ENCODE results near the gene ANKRD62. TPM values are rescaled to one million over a fixed set of nuclear protein-coding genes. Genes with fewer than 3 reads are reported as not detected.

Gene ANKRD62
- total and polyA plus RNA-seq, 3 experiments from 2014 or later: not detected

DNA sequence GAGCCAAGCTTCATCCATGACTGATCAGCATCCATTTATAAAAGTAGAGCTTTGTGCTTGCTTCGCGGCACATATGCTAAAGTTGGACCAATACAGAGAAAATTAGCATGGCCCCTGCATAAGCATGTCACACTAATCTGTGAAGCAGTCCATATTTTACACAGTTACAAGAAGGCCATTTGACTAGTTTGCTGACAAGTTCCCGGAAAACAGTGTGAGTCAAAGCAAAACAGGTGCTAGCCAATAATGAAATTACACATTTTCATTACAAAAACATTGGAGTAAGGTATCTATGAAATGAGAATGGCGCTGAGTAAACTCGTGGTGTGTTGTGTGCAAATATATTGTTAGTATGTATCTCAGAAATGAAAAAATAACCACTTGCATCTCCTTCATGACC lies 4.7 kb downstream of the ANKRD62 start:
- no peaks in the 10 kb centered on the region for H3K4me1 Mint-ChIP-seq

DNA sequence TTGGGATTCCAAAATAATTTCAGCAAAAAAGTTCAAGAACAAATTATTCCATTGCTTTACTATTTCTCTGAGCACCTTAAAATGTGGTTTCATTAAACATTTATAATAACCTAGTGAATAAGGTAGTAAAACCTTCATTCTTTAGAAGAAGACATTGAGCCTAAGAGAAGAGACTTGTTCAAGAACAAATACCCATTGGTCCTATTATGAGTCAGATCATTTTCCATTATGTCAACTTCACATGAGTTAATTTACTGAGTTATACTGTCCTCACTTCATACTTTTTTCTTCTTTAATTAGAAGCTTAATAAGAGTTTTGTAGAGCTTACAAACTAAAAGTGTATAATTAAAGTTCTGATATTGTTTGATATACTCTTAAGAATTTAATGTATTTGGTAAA lies 5.5 kb downstream of the ANKRD62 start:
- Mint-ChIP-seq H3K27me3 (peaks cover 0 to 12% of the 10 kb centered on the region in 2 donors), H3K4me3 (no peak overlapping the region), H3K4me1 (no peaks in the 10 kb centered on the region), H3K9me3 (no peaks in the 10 kb centered on the region), H3K27ac (no peak overlapping the region), H3K36me3 (no peaks in the 10 kb centered on the region)
- H3K4me3 ChIP-seq (ENCODE audit: low read length): no peak overlapping the region
- CTCF ChIA-PET: no interaction called here
- H3K27ac ChIP-seq (ENCODE audit: low read depth, low read length): no peak overlapping the region
- no peaks in the 10 kb centered on the region for H3K4me1 ChIP-seq (ENCODE audit: insufficient read depth, low read length)
- POLR2A ChIA-PET: no interaction called here
- H3K27me3 ChIP-seq (ENCODE audit: insufficient read depth, low read length, poor library complexity, severe bottlenecking): no peaks in the 10 kb centered on the region
- DNase-seq: no peak
- H3K9me3 ChIP-seq (ENCODE audit: low read length): no peaks in the 10 kb centered on the region
- no peaks in the 10 kb centered on the region for H3K36me3 ChIP-seq (ENCODE audit: insufficient read depth, low read length)

More for the DNA sequence above, 4.7 kb downstream of the ANKRD62 start:
- ChIA-PET CTCF (no interaction called here), POLR2A (no interaction called here)
- Histone ChIP-seq H3K9me3 (ENCODE audit: low read length) (no peaks in the 10 kb centered on the region), H3K27ac (ENCODE audit: low read depth, low read length) (no peak overlapping the region), H3K27me3 (ENCODE audit: insufficient read depth, low read length, poor library complexity, severe bottlenecking) (no peaks in the 10 kb centered on the region), H3K4me1 (ENCODE audit: insufficient read depth, low read length) (no peaks in the 10 kb centered on the region), H3K4me3 (ENCODE audit: low read length) (no peak overlapping the region), H3K36me3 (ENCODE audit: insufficient read depth, low read length) (no peaks in the 10 kb centered on the region)
- peaks cover 0 to 3% (median 0%) of the 10 kb centered on the region in 5 donors for H3K9me3 Mint-ChIP-seq
- no peak overlapping the region for H3K27ac Mint-ChIP-seq
- no peaks in the 10 kb centered on the region for H3K36me3 Mint-ChIP-seq
- H3K4me3 Mint-ChIP-seq: no peak overlapping the region
- peaks cover 0 to 12% of the 10 kb centered on the region in 2 donors for H3K27me3 Mint-ChIP-seq
- DNase-seq: no peak

DNA sequence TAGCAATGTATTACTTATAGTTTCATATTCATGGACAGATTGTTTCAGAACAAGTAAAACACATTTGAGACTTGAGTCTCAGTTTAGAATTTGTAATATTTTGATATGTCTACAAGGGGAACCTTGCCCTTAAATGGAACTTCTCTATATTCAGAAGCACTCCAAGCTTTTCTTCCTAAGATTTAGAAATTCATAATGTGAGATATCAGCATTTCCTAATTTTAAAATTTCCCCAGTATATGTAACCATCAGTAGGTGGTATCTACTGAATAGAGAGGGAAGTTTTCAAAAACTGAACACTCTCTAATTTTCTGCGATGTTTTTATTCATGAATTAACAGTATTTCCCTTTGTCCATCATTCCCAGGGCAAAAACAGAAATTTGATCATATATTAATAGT lies 7.6 kb downstream of the ANKRD62 start:
- Mint-ChIP-seq H3K27me3 (peaks cover 0 to 22% of the 10 kb centered on the region in 2 donors), H3K27ac (no peak overlapping the region), H3K9me3 (no peaks in the 10 kb centered on the region), H3K36me3 (no peaks in the 10 kb centered on the region), H3K4me3 (no peak overlapping the region), H3K4me1 (no peaks in the 10 kb centered on the region)
- POLR2A ChIA-PET: no interaction called here
- no peak overlapping the region for H3K4me3 ChIP-seq (ENCODE audit: low read length)
- H3K27ac ChIP-seq (ENCODE audit: low read depth, low read length): no peak overlapping the region
- no peaks in the 10 kb centered on the region for H3K4me1 ChIP-seq (ENCODE audit: insufficient read depth, low read length)
- peaks cover 4% of the 10 kb centered on the region for H3K27me3 ChIP-seq (ENCODE audit: insufficient read depth, low read length, poor library complexity, severe bottlenecking)
- H3K9me3 ChIP-seq (ENCODE audit: low read length): no peaks in the 10 kb centered on the region
- DNase-seq: no peak
- CTCF ChIA-PET: no interaction called here
- H3K36me3 ChIP-seq (ENCODE audit: insufficient read depth, low read length): no peaks in the 10 kb centered on the region

DNA sequence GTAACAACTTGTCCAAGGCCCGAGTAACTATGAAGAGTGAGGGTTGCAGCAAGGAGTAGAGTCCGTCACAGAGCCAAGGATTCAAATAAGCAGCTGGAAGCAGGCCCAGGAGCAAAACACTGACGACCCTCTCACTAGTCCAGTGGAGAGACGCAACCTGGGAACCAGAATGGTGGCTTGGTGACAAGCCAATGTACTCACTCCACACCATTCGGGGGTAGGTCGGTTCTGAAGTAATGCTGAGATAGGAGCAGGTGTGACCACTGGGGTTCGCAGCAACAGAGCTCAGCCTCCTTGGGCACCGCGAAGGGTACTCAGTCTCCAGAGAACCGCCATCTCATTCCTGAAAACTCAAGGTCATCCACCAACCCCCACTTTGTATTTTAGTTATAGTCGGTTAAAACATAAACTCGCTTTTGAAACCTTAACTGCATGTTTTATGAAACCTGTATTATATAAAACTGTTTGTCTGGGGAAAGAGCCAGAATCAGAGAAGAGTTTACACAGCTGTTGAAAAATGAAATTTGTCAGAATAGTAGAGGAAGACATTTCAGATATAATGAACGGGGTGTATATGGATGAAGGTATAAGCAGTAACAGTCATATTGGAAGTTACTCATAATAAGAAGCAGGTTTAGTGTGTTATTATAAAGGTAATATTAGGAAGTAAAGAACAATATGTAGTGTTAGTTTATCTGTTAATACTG lies 8.6 kb downstream of the ANKRD62 start:
- Histone ChIP-seq H3K9me3 (ENCODE audit: low read length) (no peaks in the 10 kb centered on the region), H3K27ac (ENCODE audit: low read depth, low read length) (no peak overlapping the region), H3K27me3 (ENCODE audit: insufficient read depth, low read length, poor library complexity, severe bottlenecking) (peaks cover 4% of the 10 kb centered on the region), H3K4me1 (ENCODE audit: insufficient read depth, low read length) (no peaks in the 10 kb centered on the region), H3K36me3 (ENCODE audit: insufficient read depth, low read length) (no peaks in the 10 kb centered on the region), H3K4me3 (ENCODE audit: low read length) (no peak overlapping the region)
- peaks cover 0 to 28% of the 10 kb centered on the region in 2 donors for H3K27me3 Mint-ChIP-seq
- H3K27ac Mint-ChIP-seq: no peak overlapping the region
- H3K36me3 Mint-ChIP-seq: no peaks in the 10 kb centered on the region
- no peaks in the 10 kb centered on the region for H3K4me1 Mint-ChIP-seq
- POLR2A ChIA-PET: no interaction called here
- CTCF ChIA-PET: no interaction called here
- H3K4me3 Mint-ChIP-seq: no peak overlapping the region
- DNase-seq: no peak
- no peaks in the 10 kb centered on the region for H3K9me3 Mint-ChIP-seq

DNA sequence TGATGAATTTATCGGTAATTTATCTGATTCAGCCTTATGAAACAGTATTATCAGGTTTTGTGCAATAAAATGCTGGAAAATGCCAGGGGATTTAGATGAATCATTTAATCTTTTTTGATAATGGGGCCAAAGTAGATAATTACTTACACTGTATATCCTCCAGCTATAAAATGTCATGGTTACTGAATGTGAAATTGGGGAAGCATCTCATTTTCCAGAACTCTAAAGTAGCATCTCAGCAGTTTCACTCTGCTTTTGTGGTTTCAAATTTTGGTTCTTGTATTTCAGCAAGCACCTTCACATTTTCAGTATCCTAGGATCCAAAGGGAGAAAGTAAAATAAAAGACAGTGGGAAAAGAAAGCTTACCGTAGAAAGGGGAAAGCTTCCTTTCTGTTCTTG lies 12.8 kb downstream of the ANKRD62 start:
- Histone ChIP-seq H3K27ac (ENCODE audit: low read depth, low read length) (no peak overlapping the region), H3K4me3 (ENCODE audit: low read length) (no peak overlapping the region), H3K4me1 (ENCODE audit: insufficient read depth, low read length) (no peaks in the 10 kb centered on the region), H3K9me3 (ENCODE audit: low read length) (no peaks in the 10 kb centered on the region), H3K27me3 (ENCODE audit: insufficient read depth, low read length, poor library complexity, severe bottlenecking) (peaks cover 4% of the 10 kb centered on the region), H3K36me3 (ENCODE audit: insufficient read depth, low read length) (no peaks in the 10 kb centered on the region)
- POLR2A ChIA-PET: no interaction called here
- Mint-ChIP-seq H3K4me1 (no peaks in the 10 kb centered on the region), H3K4me3 (no peak overlapping the region), H3K9me3 (no peaks in the 10 kb centered on the region), H3K27me3 (peaks cover 6 to 27% of the 10 kb centered on the region in 2 donors), H3K36me3 (no peaks in the 10 kb centered on the region), H3K27ac (no peak overlapping the region)
- CTCF ChIA-PET: no interaction called here
- DNase-seq: no peak

DNA sequence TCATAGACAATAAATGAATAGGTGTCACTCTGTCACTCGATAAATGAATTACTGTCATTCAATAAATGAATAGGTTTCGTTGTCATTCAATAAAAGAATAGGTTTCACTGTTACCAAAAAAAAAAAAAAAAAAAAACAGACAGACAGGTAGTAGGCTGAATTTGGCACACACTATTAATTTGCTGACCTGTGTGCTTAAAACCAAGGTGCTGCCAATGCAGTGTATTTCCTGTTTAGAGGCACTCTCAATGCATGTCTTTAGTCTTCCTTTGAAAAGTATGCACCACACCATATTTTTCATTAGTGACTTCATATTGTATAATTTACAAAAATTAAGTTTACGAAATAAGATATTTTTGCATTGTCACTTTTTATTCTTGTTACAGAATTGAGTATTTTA lies 16.2 kb downstream of the ANKRD62 start:
- H3K27ac Mint-ChIP-seq: no peak overlapping the region
- DNase-seq: no peak
- H3K4me1 ChIP-seq (ENCODE audit: insufficient read depth, low read length): no peaks in the 10 kb centered on the region
- no peaks in the 10 kb centered on the region for H3K9me3 ChIP-seq (ENCODE audit: low read length)
- H3K36me3 ChIP-seq (ENCODE audit: insufficient read depth, low read length): no peaks in the 10 kb centered on the region
- H3K27ac ChIP-seq (ENCODE audit: low read depth, low read length): no peak overlapping the region
- H3K27me3 ChIP-seq (ENCODE audit: insufficient read depth, low read length, poor library complexity, severe bottlenecking): peaks cover under 1% of the 10 kb centered on the region
- H3K4me3 Mint-ChIP-seq: no peak overlapping the region
- ChIA-PET POLR2A (no interaction called here), CTCF (no interaction called here)
- H3K27me3 Mint-ChIP-seq: peaks cover 9 to 20% of the 10 kb centered on the region in 2 donors
- no peaks in the 10 kb centered on the region for H3K9me3 Mint-ChIP-seq
- H3K4me1 Mint-ChIP-seq: no peaks in the 10 kb centered on the region
- H3K4me3 ChIP-seq (ENCODE audit: low read length): no peak overlapping the region
- H3K36me3 Mint-ChIP-seq: no peaks in the 10 kb centered on the region

DNA sequence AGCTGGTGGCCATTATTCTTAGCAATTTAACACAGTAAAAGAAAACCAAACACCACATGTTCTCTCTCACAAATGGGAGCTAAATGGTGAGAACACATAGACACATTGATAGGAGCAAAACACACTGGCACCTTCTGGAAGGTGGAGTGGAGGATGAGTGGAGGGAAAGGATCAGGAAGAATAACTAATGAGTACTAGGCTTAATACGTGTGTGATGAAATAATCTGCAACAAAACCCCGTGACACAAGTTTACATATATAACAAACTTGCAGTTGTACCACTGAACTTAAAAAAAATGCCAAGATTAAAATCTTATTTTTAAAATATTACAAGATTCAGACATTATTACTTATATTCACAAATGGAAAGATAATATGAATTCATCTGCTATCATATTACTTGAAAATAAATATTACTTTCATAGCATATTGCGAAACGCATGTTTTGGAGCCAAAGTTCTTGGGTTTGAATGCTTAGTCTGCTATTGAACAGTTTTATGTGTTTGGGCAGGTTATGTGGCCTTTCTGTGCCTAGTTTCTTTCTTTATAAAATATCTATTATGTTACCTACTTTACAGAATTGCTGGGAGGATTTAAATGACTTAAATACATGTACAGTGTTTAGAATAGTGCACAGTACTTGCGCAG lies 20.5 kb downstream of the ANKRD62 start:
- no peaks in the 10 kb centered on the region for H3K9me3 ChIP-seq (ENCODE audit: low read length)
- no peak for DNase-seq
- H3K27ac Mint-ChIP-seq: no peak overlapping the region
- ChIA-PET CTCF (no interaction called here), POLR2A (no interaction called here)
- no peak overlapping the region for H3K27ac ChIP-seq (ENCODE audit: low read depth, low read length)
- no peak overlapping the region for H3K4me3 ChIP-seq (ENCODE audit: low read length)
- H3K36me3 ChIP-seq (ENCODE audit: insufficient read depth, low read length): no peaks in the 10 kb centered on the region
- H3K27me3 ChIP-seq (ENCODE audit: insufficient read depth, low read length, poor library complexity, severe bottlenecking): no peaks in the 10 kb centered on the region
- H3K9me3 Mint-ChIP-seq: no peaks in the 10 kb centered on the region
- peaks cover 10 to 12% of the 10 kb centered on the region in 2 donors for H3K27me3 Mint-ChIP-seq
- H3K4me1 Mint-ChIP-seq: no peaks in the 10 kb centered on the region
- no peaks in the 10 kb centered on the region for H3K4me1 ChIP-seq (ENCODE audit: insufficient read depth, low read length)
- H3K4me3 Mint-ChIP-seq: no peak overlapping the region
- H3K36me3 Mint-ChIP-seq: no peaks in the 10 kb centered on the region

DNA sequence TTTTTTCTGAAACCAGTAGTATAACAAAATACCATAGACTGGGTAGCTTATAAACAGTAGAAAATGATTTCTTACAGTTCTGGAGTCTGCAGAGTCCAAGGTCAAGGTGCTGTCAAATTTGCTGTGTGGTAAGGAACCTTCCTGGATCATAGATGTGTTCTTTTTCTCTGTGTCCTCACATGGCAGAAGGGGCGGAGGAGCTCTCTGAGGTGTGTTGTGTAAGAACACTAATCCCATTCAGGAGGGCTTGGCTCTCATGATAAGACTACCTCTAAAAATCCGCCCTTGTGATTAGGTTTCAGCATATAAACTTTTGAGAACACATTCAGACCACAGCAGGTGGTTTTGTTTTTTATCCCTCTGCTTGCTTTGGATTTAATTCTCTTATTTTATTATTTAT lies 25.7 kb downstream of the ANKRD62 start:
- no peaks in the 10 kb centered on the region for H3K4me1 Mint-ChIP-seq
- no peak overlapping the region for H3K4me3 Mint-ChIP-seq
- POLR2A ChIA-PET: no interaction called here
- no peaks in the 10 kb centered on the region for H3K36me3 ChIP-seq (ENCODE audit: insufficient read depth, low read length)
- H3K27ac ChIP-seq (ENCODE audit: low read depth, low read length): no peak overlapping the region
- no peak overlapping the region for H3K4me3 ChIP-seq (ENCODE audit: low read length)
- no peaks in the 10 kb centered on the region for H3K27me3 ChIP-seq (ENCODE audit: insufficient read depth, low read length, poor library complexity, severe bottlenecking)
- H3K9me3 ChIP-seq (ENCODE audit: low read length): no peaks in the 10 kb centered on the region
- H3K27ac Mint-ChIP-seq: no peak overlapping the region
- CTCF ChIA-PET: no interaction called here
- no peaks in the 10 kb centered on the region for H3K9me3 Mint-ChIP-seq
- peaks cover 4 to 22% of the 10 kb centered on the region in 2 donors for H3K27me3 Mint-ChIP-seq
- no peaks in the 10 kb centered on the region for H3K4me1 ChIP-seq (ENCODE audit: insufficient read depth, low read length)
- no peak for DNase-seq
- H3K36me3 Mint-ChIP-seq: no peaks in the 10 kb centered on the region
